Right lobe of liver (tissue), 6 donors: ENCODE data around the gene BBX. TPM values are rescaled to one million over a fixed set of nuclear protein-coding genes. Genes with fewer than 3 reads are reported as not detected.

Experiments
- ATAC-seq, 4 donors: fragments of 200-7000 bp; cut with Tn5 transposase; one replicate each; pipeline ENCODE4 v1.9.1; 2020; ENCODE audit warnings: mild to moderate bottlenecking in 4 of 4, moderate library complexity in 4 of 4
- DNase-seq, 3 donors: peaks; one replicate each; pipeline ENCODE4 v3.0.0-alpha.2; 2020
- H3K27ac ChIP-seq, 3 donors: fragments of 200-600 bp; one replicate each; pipeline ENCODE4 v1.8.0; 2022
- H3K27me3 ChIP-seq, 2 donors: fragments of 200-600 bp; one replicate each; pipeline ENCODE4 v1.8.0; 2022
- H3K36me3 ChIP-seq, 4 donors: fragments of 200-600 bp; sonication (generic) in 1 of 4; one replicate each; pipeline versions ENCODE4 v1.5.1 to v1.8.0; 2017 to 2022; ENCODE audit warnings: control low read depth in 1 of 4
- H3K4me1 ChIP-seq, 4 donors: fragments of 200-600 bp; sonication (generic) in 1 of 4; one replicate each; pipeline versions ENCODE4 v1.5.1 to v1.8.0; 2017 to 2022; ENCODE audit warnings: control low read depth in 1 of 4
- H3K4me3 ChIP-seq, 3 donors: fragments of 200-600 bp; one replicate each; pipeline ENCODE4 v1.8.0; 2022
- H3K9me3 ChIP-seq, 4 donors: fragments of 200-600 bp; sonication (generic) in 1 of 4; one replicate each; pipeline versions ENCODE4 v1.5.1 to v1.8.0; 2017 to 2022; ENCODE audit warnings: control low read depth in 1 of 4
- POLR2A ChIP-seq: fragments of 450-650 bp; IDR thresholded peaks from one replicate; pipeline ENCODE4 v1.6.1; 2017; ENCODE audit warnings: antibody characterized with exemption, mild to moderate bottlenecking
- WGBS: methylation state at CpG from one replicate; pipeline ENCODE4 v1.1.6; 2018; ENCODE audit warnings: low coverage, low lambda C conversion rate; ENCODE audit not compliant: insufficient coverage; ENCODE audit errors: missing lambda C conversion rate; 5-methylcytosine and 5-hydroxymethylcytosine counted together
- intact Hi-C, 2 donors: fragments of 100-400 bp; cut with DNase I; formaldehyde crosslinking; loops; one replicate each; pipeline versions ENCODE4 v1.11.2 to v1.14.1; 2022
- total RNA-seq, 6 experiments: library from RNA; depleted of rRNA in 2 of 6; stranded (reverse); fragments of >200 nt in 2 of 6; fragmentation: NEBNext Ultra II Directional in 3 of 6; extraction: Animal tissue kit (Norgen Biotek cat#: 25700) in 3 of 6; gene quantifications; one replicate each; pipeline versions ENCODE4 v1.1.0 to v1.2.4, GENCODE V29; 2016 to 2023
- TF ChIP-seq, protein P1 (sequence below), 4 donors: fragments of 200-600 bp in 3 of 4; fragments of 450-650 bp in 1 of 4; IDR thresholded peaks; one replicate each; pipeline versions ENCODE4 v1.5.1 to v1.8.0; 2016 to 2022; ENCODE audit warnings: antibody characterized with exemption in 4 of 4, mild to moderate bottlenecking in 2 of 4
- donor health status: DM: no; HTN: yes; CAD: no.
- donor health status: DM: no; HTN: no; CAD: no.
- donor health status: DM: no; HTN: no; CAD: no.
- donor health status: DM: no; HTN: yes; CAD: no.
- donor health status: DM: no; HTN: yes; CAD: no.

Gene BBX
- total RNA-seq, 6 experiments from 2014 or later = 15.0 to 22.4 (median 19.1) TPM

GRCh38 chr3:107632576-107632975 is 109.8 kb downstream of the BBX start:
- no peaks in the 10 kb centered on the region for H3K4me1 ChIP-seq
- no peaks in the 10 kb centered on the region for H3K36me3 ChIP-seq
- WGBS = 89% methylated on average over 2 of the region's 2 CpGs
- intact Hi-C loops = no loop called here
- no peak for DNase-seq
- no peaks in the 10 kb centered on the region for H3K27me3 ChIP-seq
- no peak for ATAC-seq
- H3K27ac ChIP-seq = no peak overlapping the region
- no peaks in the 10 kb centered on the region for H3K9me3 ChIP-seq
- H3K4me3 ChIP-seq = no peak overlapping the region
- TF ChIP-seq POLR2A = no peak
- TF ChIP-seq, protein P1, sequence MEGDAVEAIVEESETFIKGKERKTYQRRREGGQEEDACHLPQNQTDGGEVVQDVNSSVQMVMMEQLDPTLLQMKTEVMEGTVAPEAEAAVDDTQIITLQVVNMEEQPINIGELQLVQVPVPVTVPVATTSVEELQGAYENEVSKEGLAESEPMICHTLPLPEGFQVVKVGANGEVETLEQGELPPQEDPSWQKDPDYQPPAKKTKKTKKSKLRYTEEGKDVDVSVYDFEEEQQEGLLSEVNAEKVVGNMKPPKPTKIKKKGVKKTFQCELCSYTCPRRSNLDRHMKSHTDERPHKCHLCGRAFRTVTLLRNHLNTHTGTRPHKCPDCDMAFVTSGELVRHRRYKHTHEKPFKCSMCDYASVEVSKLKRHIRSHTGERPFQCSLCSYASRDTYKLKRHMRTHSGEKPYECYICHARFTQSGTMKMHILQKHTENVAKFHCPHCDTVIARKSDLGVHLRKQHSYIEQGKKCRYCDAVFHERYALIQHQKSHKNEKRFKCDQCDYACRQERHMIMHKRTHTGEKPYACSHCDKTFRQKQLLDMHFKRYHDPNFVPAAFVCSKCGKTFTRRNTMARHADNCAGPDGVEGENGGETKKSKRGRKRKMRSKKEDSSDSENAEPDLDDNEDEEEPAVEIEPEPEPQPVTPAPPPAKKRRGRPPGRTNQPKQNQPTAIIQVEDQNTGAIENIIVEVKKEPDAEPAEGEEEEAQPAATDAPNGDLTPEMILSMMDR (IDR thresholded peaks at IDR 0.05) = no peak

DNA sequence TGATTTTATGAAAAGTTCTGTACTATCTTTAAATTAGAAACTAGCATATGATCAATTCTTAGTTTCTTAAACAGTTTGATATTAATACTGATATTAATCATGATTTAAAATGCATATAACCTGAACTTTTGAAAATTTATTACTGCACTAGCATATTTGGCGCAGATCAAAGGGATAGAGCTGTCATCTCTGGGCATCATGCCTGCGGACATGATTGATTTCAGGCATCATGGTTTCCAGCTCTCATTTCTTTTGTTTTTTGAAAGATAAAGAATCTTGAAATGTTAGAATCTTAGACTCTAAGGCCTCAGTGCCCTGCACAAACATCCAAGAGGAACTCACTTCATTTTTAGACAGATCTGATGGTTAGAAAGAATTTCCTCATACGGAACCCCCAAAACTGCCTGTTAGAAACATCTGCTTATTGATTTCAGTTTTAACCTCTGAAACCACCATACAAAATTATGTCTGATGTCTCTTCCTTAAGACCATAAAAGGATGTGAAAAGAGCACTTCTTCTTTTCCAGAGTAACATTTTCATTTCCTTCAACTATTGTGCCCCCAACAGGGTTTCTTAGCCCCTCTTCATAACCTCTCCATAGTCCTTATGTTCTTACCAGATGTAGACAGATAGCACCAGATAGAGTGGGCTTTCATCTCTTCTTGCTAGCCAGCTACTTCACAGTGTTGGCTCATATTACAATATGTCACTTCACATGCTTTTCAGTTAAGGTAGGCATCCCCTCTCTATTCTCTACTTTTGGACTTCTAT is 110.8 kb downstream of the BBX start:
- TF ChIP-seq, protein P1 (IDR thresholded peaks at IDR 0.05) = no peak
- TF ChIP-seq POLR2A = no peak
- no peak overlapping the region for H3K4me3 ChIP-seq
- DNase-seq (no peak), ATAC-seq (no peak)
- H3K27ac ChIP-seq = no peak overlapping the region
- no peaks in the 10 kb centered on the region for H3K36me3 ChIP-seq
- H3K27me3 ChIP-seq = no peaks in the 10 kb centered on the region
- H3K9me3 ChIP-seq = no peaks in the 10 kb centered on the region
- intact Hi-C loops = no loop called here
- no peaks in the 10 kb centered on the region for H3K4me1 ChIP-seq
- 73% methylated on average over 3 of the region's 3 CpGs for WGBS

DNA sequence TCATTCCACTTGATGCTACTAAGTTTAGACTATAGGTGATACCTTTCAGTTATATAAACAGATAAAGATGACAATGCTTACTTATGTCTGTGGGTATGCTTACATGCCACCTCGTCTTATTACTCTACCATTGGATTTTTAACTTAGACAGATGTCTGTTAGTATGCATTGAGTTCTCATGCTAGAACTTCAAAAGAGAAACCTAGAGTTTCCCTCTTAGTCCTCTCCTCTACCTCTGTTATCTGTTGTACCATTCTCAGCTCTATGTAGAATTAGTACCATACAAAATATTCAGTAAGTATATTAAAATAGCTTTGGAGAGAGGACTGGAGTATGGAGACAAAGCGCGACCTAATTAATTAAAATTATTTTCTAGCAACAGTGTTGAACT is 111.3 kb downstream of the BBX start:
- no peaks in the 10 kb centered on the region for H3K4me1 ChIP-seq
- H3K4me3 ChIP-seq = no peak overlapping the region
- intact Hi-C loops = no loop called here
- no peaks in the 10 kb centered on the region for H3K27me3 ChIP-seq
- no peak overlapping the region for H3K27ac ChIP-seq
- no peaks in the 10 kb centered on the region for H3K36me3 ChIP-seq
- no peaks in the 10 kb centered on the region for H3K9me3 ChIP-seq
- no peak for ATAC-seq
- TF ChIP-seq, protein P1 (IDR thresholded peaks at IDR 0.05) = no peak
- no peak for TF ChIP-seq POLR2A
- no peak for DNase-seq
- WGBS = 91% methylated on average over 3 of the region's 3 CpGs

DNA sequence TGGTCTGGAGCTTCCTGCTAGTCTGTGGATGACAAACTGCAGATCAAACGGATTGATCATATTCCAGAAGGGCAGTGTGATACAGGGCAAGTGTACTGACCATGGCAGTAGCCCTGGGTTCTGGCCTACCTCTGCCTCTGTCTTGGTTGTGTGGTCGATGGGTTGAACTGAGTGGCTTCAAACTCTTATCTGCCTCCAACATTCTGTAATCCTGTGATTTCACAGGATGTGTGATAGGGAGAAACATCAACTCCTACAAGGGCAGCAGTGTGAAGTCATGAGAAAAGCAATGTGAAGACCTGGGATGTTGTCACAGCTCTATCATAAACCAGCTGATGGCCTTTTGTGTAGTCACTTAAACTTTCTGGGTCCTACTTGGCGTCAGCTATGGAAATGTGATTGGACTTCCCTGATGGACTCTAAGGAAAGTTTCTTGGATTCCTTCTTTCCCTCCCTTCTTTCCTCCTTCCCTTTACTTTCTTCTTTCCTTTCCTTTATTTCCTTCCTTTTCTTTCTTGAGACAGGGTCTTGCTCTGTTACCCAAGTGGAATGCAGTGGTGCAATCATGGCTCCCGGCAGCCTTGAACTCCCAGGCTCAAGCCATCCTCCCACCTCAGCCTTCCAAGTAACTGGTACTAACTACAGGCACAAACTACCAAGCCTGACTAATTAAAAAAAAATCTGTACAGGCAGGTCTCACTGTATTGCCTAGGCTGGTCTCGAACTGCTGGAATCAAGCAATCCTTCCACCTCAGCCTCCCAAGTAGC is 114.8 kb downstream of the BBX start:
- no peaks in the 10 kb centered on the region for H3K27me3 ChIP-seq
- DNase-seq (no peak), ATAC-seq (no peak)
- 90% methylated on average over 5 of the region's 5 CpGs for WGBS
- no peaks in the 10 kb centered on the region for H3K9me3 ChIP-seq
- no peaks in the 10 kb centered on the region for H3K36me3 ChIP-seq
- TF ChIP-seq POLR2A = no peak
- TF ChIP-seq, protein P1 (IDR thresholded peaks at IDR 0.05) = no peak
- no peaks in the 10 kb centered on the region for H3K4me1 ChIP-seq
- no peak overlapping the region for H3K4me3 ChIP-seq
- H3K27ac ChIP-seq = no peak overlapping the region
- intact Hi-C loops = no loop called here
